NCI-H146 treated with DMSO at 0.1 percent for 48 hours (cell line): Measurements from ENCODE around the gene CNNM2.

ENCODE experiments used
- DNase-seq: peaks from one replicate; lab custom pipeline; 2025; ENCODE audit not compliant: unreplicated experiment; lab: John Stamatoyannopoulos, UW

Gene CNNM2

GRCh38 chr10:103067956-103068355, 149.9 kb downstream of the CNNM2 start:
- no peak for DNase-seq

DNA sequence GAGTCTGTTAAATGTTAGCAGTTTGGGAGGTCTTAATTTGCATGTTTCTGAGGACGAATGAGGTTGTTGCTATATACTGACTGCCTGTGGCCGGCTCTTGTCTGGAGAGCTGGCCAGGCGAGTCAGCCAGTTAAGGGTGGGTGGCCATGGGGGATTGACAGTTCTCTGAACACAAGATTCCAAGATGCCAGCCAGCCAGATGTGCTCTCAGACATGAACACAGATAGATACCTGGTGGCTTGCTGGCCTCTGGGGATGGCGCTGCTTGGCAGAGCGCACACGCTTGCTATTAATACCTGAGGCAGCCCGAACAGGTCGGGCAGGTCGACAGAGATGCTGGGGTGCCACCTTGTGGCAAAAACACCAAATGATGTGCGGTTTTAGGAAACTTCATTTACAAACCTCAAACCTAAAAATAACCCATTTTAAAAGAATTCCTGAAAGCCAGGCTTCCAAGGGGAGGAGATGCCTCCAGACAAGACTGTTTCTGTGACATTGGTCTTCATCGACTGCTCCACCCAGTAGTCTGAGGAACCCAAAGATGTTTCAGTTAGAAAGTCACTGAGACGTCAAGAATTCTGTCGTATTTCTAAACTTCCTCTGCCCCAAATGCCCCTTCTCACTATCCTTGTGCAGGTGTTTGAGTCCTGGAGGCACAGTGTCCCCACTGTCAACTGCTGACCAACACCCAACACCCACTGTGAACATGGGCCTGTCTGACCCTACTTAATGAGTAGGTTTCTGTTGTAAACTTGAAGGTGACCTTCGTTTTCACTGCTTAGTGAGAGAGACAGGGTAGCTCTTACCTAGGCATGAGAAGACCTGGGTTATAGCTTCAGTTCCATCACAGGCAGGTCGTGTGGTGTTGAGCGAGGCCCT, 151.6 kb downstream of the CNNM2 start:
- DNase-seq: peak; percentile 39

GRCh38 chr10:103072276-103072675, 154.2 kb downstream of the CNNM2 start:
- no peak for DNase-seq

DNA sequence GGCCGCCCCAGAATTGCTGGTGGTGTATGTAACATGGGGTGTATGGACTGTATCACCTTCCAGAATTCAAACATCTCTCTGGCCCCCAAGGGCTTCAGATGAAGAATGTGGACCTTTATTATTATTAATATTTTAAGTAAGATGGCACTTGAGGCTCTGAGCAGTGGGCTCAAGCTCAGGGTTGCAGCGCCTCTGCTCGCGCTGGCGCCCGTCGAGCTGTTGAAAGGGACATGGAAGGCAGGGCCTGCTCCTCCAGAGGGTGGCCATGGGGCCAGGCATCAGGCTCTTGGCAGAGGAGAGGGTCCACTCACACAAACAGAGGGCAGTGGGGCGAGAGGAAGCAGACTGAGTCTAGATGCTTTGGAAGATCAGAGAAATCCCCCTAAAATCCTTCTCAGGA, 154.8 kb downstream of the CNNM2 start:
- no peak for DNase-seq

DNA sequence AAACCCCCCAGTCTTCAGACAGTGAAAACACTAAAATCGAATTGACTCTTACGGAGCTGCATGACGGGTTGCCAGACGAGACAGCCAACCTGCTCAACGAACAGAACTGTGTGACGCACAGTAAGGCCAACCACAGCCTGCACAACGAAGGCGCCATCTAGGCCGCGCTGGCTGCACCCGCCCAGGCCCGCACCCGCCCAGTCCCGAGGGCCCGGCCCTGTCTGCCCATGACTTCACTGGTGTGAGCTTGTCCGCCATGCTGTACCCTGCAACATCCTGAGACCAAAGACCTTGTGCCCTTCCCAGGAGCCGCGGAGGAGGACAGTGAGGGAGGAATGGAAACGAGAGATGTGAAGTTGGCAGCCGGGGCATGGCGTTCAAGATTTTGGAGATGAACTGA, 158.9 kb downstream of the CNNM2 start:
- no peak for DNase-seq

GRCh38 chr10:103077491-103078308, 159.6 kb downstream of the CNNM2 start:
- DNase-seq: no peak

DNA sequence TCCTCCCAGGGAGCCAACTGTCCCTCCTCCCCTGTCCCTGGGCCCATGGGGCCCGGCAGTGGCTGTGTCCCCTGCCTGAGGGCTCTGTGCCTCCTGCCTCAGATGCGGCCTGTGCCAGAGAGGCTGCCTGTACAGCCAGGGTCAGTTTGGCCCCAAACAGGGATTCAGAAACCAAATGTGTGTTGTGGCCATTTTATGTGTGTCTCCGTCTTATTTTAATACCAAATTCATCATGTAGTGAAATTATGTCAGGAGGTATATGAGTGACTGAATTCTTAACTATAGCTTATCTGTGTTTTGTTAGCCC, 160.2 kb downstream of the CNNM2 start:
- DNase-seq: no peak

GRCh38 chr10:103078676-103079075, 160.6 kb downstream of the CNNM2 start:
- no peak for DNase-seq

DNA sequence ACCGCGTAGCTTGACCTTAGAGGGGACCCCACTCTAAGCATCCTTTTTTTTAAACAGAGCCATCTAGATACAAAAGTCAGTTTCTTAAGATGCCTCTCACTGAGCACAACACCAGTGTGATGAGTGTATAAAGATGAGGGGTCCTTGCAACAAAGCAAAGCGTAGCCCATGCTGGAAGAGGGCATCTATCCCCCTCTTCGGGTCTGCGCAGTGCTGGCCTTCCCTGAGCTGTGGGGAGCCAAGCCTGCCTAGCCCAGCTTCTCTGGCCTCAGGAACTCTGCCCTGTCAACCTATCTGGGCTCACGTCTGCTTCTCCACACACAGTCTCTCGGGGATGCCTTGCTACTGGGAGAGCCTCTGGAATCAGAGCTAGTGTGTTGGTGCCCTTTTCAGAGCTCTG, 161.0 kb downstream of the CNNM2 start:
- no peak for DNase-seq

DNA sequence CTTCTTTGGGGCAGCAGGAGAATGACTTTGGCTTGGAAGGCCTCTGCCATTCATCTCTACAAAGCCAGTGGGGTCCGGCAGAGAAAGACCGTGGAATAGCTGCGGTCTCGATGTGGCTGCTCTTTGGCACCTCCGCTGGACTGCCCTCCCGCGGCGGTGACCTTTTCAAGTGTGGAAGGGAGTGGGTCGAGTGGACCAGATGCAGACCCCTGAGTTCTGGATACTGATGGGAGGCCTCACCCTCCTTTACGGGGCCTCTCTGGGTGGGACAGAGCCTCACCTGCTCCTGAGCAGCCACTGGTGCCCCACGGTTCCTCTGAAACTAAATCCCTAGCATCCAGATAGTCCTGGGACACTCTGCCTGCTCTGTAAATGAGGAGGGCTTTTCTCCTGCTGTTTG, 161.9 kb downstream of the CNNM2 start:
- no peak for DNase-seq

DNA sequence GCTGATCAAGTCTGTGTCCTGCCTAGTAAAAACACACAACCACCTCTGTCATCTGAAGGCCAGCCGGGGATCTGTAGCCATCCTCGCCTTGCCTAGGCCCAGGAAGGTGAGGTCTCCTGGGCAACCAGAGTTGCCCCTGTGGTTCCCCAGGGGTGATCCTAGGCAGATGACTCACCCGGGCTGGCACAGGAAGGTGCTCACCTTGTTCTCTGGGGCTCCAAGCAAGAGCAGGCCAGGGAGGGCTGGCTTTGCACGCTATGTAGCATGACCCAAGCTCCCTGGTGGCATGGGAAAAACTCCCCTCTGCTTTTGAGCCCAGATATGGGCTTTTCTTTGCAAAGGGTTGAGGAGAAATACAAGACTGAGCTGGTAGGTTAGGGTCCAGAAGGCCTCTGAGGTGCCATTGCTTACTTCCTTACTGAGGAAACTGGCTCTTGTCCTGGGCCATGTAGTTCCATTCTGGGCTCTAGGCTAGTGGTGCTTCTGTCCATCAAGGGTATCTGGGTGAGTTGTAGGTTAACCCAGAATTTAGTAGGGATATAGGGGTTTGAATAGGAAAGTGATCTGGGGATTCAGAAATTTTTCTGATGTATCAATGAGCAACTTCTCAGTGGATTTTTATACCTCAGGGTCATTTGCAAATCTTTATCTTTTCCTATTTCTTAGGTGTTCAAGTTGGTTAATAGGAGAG, 162.9 kb downstream of the CNNM2 start:
- DNase-seq: no peak

DNA sequence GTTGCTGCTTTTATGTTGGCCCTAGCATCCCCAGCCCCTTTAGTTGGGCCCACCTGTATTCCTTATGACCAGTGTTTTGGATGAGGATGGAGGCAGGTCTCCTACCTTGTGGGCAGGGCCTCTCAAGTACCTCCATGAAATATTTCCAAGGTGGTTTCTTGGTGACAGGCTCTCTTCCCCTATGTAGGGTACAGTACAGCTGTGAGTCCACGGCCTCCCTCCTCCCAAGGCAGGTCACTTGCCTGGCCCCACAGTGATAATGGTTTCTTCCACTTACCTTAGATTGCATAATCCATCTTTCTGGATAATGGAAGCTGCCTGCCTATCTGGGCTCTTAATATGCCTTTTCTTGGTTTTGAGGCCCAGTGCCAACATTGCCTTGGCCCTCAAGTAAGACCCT, 164.6 kb downstream of the CNNM2 start:
- no peak for DNase-seq

DNA sequence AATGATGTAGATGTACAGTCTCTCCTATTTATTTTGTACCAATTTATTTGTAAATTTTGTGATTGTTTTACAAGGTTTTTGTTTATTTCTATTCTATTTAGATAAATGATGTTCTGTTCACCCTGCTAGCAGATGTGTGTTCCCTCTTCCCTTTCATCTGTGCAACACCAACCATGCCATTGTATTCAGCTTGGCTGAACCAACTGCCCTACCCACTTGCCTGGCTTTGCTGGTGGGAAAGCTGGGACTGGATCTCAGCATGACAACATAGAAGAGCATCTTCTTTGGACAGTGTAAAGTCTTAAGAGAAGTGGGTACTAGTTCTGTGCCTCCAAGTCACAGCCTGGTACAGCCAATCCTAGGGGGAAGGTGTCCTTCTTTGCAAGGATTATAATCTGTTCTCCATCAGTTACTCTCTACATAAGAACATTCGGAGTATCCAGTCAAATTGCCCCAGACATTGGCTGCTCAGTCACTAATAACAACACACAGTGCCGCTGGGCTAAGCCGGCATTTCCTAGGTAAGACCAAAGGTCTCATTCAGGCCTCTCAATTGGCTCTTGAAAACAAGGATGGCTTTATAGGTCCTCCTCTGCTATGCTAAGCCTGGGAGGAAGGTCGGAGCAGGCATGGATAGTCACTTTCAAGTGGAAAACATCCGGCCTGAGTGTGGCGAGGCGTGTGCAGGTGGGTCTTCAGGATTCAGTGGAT, 165.3 kb downstream of the CNNM2 start:
- DNase-seq: no peak

- no peak for DNase-seq
These were observed 165.9 kb downstream of the CNNM2 start for GRCh38 chr10:103083977-103084320.

- no peak for DNase-seq
These were observed 168.2 kb downstream of the CNNM2 start for GRCh38 chr10:103086261-103086660.

GRCh38 chr10:103086799-103087198, 168.7 kb downstream of the CNNM2 start:
- no peak for DNase-seq

- no peak for DNase-seq
These were observed 171.4 kb downstream of the CNNM2 start for GRCh38 chr10:103089493-103089892.

DNA sequence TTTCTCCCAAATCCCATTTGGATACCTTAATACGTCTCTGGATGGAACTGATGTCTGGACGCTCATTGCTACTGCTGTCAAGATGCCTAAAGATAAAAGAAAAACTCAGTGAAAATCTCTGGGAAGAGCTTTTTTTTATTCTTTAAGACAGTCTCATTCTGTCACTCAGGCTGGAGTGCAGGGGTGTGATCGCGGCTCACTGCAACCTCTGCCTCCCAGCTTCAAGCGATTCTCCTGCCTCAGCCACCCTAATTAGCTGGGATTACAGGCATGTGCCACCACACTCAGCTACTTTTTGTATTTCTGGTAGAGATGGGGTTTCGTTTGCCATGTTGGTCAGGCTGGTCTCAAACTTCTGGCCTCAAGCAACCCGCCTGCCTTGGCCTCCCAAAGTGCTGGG, 172.8 kb downstream of the CNNM2 start:
- DNase-seq: no peak

DNA sequence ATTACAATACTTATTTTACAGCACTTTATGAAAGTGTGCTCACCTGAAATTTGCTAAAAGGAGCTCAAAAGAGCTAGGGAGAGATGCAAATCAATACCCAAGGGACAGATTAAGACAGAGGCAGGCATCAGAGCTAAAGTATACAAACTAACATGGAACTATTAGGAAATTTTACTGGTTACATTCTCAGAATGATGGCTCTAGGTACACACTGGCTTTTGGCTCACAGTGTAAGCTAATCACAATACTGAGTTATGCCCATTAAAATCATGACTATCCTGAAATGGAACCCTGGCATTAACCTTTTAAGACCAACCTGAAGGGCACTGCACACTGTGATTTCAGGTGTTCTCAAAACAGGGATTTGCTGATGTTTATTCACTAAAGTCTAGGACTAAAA, 176.9 kb downstream of the CNNM2 start:
- no peak for DNase-seq

DNA sequence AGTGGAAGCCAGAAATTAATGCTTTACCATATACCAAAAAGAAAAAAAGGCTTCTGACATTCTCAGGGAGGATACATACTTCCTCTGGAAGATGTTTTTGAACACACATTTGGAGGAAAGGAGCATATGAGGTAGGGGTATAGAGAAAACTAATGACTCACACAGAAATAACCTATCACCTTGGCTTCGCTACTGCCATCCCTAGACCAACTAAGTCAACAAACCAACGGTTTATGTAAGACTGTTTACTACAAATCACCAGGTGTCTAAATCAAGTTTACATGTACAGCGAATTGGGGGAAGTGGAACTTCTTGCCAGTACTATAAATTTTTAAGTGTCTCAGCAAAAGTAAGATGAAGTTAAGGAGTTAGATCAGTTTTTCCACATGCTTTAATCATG, 178.0 kb downstream of the CNNM2 start:
- no peak for DNase-seq

GRCh38 chr10:103098240-103098639, 180.1 kb downstream of the CNNM2 start:
- DNase-seq: no peak
